GM18951 (cell line): ENCODE results near the gene SND1.

Source experiments
- POLR2A ChIP-seq: IDR thresholded peaks from 4 replicates; pipeline ENCODE4 v1.6.1; 2011; ENCODE audit warnings: mild to moderate bottlenecking; ENCODE audit not compliant: insufficient read length, insufficient read depth; ENCODE audit errors: extremely low read depth
- in situ Hi-C: fragments of 300-500 bp; cut with MboI; formaldehyde crosslinking; loops from one replicate; pipeline ENCODE4 v1.12.0; 2022; ENCODE audit warnings: low sequenced_read_pairs, mixed read lengths, inconsistent platforms; ENCODE audit not compliant: unreplicated experiment

The SND1 gene

DNA sequence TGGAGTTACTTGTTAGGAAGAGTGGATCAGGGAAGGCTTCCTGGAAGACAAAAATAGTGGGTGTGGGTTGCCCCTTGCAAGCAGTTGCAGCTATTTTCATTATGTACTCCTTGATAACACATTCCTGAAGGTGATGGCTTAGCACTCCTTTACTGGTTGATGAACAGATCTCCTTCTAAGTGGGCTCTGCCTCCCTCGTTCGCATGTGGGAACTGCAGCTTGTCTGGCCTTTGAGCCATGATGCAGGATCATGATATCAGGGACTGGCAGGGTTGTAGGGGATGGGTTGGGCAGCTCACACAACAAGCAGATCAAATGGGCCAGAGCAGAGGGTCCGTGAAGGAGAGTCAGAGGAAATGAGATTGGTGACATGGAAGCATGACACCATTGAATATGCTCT is 408.0 kb downstream of the SND1 start:
- in situ Hi-C loops = no loop called here
- TF ChIP-seq POLR2A = no peak

GRCh38 chr7:128063088-128063487 is 411.1 kb downstream of the SND1 start:
- in situ Hi-C loops = no loop called here
- no peak for TF ChIP-seq POLR2A

DNA sequence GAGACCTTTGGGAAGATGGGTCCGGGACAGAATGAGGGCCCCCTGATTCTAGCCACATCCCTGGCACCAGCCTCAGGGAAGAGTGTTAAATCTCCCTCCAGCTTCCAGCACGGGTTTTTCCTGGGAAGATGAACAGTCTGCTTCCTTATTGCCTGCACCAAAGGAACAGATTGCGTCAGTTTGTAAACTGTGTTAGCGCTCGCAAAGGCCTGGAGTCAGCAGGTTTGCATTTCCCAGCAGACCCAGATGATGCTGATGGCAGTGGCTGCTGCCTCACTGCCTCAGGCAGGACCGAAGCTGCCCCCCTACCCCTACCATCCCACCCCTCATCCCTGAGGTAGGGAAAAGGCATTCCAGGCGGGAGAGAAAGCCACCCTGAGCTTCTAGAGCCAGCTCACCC is 413.9 kb downstream of the SND1 start:
- in situ Hi-C loops = no loop called here
- no peak for TF ChIP-seq POLR2A

- no peak for TF ChIP-seq POLR2A
- in situ Hi-C loops = no loop called here
Measured at GRCh38 chr7:128066395-128066794, 414.4 kb downstream of the SND1 start.

DNA sequence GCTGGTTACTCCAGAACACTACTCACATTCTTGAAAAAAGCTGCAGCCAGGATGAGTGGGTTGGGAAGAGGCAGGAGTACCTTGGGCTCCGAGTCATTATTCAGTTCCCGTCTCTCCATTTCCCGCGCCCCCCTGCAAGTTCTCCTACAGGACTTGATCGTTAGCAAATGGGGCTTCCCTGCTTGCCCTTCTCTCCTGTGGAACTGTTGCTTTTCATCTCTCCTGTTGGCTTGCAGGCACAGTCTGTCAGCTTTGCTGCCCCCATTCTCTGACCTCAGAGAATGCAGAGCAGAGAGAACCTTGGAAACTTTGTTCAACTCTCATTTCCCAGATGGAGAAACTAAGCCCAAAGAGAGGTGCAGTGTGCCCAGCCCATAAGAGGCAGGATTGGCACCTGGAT is 414.9 kb downstream of the SND1 start:
- in situ Hi-C loops = no loop called here

GRCh38 chr7:128067983-128068382 is 416.0 kb downstream of the SND1 start:
- TF ChIP-seq POLR2A = no peak
- in situ Hi-C loops = no loop called here

More for the DNA sequence above, 414.9 kb downstream of the SND1 start:
- no peak for TF ChIP-seq POLR2A

DNA sequence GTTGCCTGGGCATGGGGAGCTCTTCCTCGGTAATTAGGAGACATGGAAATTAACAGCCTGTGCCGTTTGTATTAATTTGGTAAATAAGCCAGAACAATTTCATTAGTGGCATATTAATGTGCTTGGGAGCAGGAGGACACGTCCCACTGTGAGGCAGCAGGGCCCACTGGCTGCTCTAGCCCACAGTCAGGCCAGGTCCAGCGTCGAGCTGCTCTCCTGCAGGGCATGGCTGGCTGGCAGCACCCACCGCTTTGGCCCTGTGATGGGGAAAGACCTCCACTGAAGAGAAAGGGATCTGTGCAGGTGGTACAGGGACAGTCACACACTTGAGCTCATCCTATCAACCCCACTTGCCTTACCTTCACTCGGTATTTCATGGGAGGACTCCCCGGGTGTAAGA is 416.8 kb downstream of the SND1 start:
- in situ Hi-C loops = no loop called here

DNA sequence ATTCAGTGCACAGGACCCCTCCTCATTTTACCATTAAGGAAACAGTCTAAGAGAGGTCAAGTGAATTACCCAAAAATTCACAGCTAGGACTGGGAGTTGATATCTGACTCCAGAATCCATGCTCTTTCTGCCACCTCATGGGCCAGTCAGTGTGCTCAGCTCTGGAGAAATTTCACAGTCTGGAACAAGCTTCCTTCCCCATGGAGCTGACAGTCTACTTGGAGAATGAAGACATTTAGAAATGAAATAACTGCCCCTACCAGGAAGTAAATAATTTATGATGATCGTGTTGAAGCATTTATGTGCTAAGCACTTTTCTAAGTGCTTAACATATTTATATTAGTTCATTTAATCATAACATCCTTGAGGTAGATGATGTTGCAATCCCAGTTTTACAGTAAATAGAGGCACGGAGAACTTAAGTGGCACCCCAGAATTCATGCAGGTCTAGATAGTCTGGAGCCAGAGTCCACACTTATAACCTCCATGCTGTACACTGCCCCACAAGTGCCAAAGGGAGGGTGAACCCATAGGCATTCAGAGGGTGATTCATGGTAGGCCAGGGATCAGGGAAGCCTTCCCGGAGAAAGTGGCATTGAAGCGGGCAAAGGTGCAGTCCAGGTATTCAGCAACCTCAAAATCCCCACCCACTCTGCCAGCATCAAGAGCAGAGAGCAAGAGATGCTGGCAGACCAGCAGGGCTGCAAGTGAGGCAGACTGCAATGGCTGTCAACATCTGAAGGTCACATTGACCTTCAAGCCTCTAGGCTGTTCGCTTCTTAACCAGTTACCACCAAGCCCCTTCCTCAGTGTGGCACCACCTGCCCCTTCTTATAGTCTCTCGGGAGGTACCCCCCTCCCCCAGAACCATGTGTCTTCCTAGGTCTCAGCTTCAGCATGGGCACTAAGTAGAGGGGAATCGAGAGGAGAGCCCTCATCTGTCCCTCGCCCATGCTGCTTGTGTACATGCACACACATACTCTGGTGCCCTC is 417.7 kb downstream of the SND1 start:
- no peak for TF ChIP-seq POLR2A
- in situ Hi-C loops = no loop called here

More for the DNA sequence above, 416.8 kb downstream of the SND1 start:
- TF ChIP-seq POLR2A = no peak

DNA sequence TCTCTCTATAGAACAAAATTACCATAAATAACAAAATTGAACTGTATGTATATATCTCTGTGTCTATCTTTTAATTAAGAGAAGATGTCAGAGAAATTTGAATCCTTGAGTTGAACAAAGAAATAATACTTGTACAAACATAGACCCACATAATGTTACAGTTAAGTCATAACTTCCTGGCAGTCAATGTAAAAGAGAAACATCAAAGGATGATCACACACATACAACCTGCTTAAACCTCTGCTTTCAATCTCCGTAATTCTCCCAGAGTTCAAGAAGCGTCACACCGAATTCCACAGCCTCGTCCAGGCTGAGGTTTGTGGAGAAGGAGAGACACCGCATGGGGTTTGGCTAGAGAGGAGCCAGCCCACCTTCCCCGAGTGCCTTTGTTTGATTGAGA is 419.4 kb downstream of the SND1 start:
- in situ Hi-C loops = no loop called here
- no peak for TF ChIP-seq POLR2A

- TF ChIP-seq POLR2A = no peak
- in situ Hi-C loops = no loop called here
Measured at GRCh38 chr7:128071801-128072200, 419.8 kb downstream of the SND1 start.

DNA sequence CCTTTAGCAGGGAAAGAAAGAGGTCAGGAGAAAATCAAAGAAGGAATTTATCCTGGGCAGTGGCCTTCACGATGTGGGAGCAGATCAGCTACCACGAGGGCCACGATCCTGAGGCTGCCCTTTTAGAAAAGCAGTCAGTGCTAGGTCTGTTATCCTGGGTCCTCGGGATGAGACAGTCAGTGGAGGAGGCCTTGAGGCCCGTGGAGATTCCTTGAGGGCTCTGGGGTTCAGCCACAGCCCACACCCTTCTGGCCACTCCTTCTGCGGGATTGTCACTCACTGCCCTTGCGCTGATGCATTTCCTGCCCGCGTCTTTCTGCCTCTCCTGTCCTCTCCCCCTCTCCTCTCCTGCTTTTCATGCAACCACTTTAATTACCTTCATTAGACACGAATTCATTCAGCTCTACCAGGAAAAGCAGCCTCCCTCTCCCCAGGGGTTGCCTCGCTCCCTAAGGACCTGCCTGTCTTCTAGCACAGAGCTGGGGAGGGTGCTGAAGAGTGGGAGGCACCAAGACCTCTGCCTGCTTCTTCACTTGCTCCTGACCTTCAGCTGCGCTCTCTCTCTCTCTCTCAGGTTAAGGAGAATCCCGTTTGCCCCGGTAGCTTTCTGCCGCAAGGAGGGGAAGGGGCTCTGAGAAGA is 421.8 kb downstream of the SND1 start:
- in situ Hi-C loops = no loop called here
- no peak for TF ChIP-seq POLR2A

DNA sequence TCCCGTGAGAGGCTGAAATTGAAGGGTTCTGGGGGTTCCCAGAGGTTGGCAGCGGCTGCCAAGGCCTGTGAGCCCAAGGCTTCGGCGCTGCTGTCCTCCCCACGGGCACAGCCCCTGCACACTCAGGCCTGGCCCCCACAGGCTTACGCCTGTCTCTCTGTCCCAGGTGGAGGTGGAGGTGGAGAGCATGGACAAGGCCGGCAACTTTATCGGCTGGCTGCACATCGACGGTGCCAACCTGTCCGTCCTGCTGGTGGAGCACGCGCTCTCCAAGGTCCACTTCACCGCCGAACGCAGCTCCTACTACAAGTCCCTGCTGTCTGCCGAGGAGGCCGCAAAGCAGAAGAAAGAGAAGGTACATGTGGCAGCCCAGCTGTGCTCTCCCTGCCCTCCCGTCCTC is 422.3 kb downstream of the SND1 start:
- TF ChIP-seq POLR2A = no peak

GRCh38 chr7:128074736-128075135 is 422.7 kb downstream of the SND1 start:
- no peak for TF ChIP-seq POLR2A
- in situ Hi-C loops = no loop called here

More for the DNA sequence above, 422.3 kb downstream of the SND1 start:
- in situ Hi-C loops = no loop called here
